CD14-positive monocyte (primary cell): Measurements from ENCODE around the gene CHST7. TPM values are rescaled to one million over a fixed set of nuclear protein-coding genes. Genes with fewer than 3 reads are reported as not detected.

Experiments
- DNase-seq, 3 donors: peaks; one replicate each; pipeline ENCODE4 v3.0.0-alpha.2; 2011 to 2022
- H2AFZ ChIP-seq: 2 replicates; pipeline ENCODE4 v1.6.0; 2012; ENCODE audit warnings: mild to moderate bottlenecking, low read depth, low read length, inconsistent platforms; ENCODE audit not compliant: insufficient read depth, poor library complexity, severe bottlenecking
- H3K27ac ChIP-seq, 2 donors: 1 replicate in 1 of 2; 2 replicates in 1 of 2; pipeline ENCODE4 v1.5.1; 2012 to 2013; ENCODE audit warnings: low read length in 2 of 2, control low read depth in 1 of 2, inconsistent platforms in 1 of 2, low read depth in 1 of 2, mild to moderate bottlenecking in 1 of 2
- H3K27me3 ChIP-seq, 2 donors: one replicate each; pipeline versions ENCODE4 v1.6.0 to v1.6.1; 2011 to 2013; ENCODE audit warnings: low read length in 2 of 2; ENCODE audit not compliant: control insufficient read depth in 2 of 2, insufficient read depth in 2 of 2
- H3K36me3 ChIP-seq, 2 donors: replicated peaks in 1 of 2; 1 replicate in 1 of 2; 2 replicates in 1 of 2; pipeline versions ENCODE4 v1.5.1 to v1.6.1; 2012 to 2013; ENCODE audit warnings: low read length in 2 of 2, control low read depth in 1 of 2, inconsistent platforms in 1 of 2, mild to moderate bottlenecking in 1 of 2; ENCODE audit not compliant: insufficient read depth in 2 of 2, control insufficient read depth in 1 of 2
- H3K4me1 ChIP-seq, 2 donors: 1 replicate in 1 of 2; 2 replicates in 1 of 2; pipeline versions ENCODE4 v1.5.1 to v1.6.1; 2012 to 2013; ENCODE audit warnings: low read length in 2 of 2, control low read depth in 1 of 2, inconsistent platforms in 1 of 2, mild to moderate bottlenecking in 1 of 2, moderate library complexity in 1 of 2; ENCODE audit not compliant: insufficient read depth in 2 of 2, control insufficient read depth in 1 of 2
- H3K4me2 ChIP-seq: replicated peaks from 2 replicates; pipeline ENCODE3; 2012; ENCODE audit warnings: low read length, moderate library complexity, mild to moderate bottlenecking; ENCODE audit not compliant: poor library complexity, severe bottlenecking; ENCODE audit errors: extremely low read depth
- H3K4me3 ChIP-seq, 3 experiments: fragments of 200-600 bp in 1 of 3; sonication (generic) in 1 of 3; replicated peaks in 1 of 3; 1 replicate in 2 of 3; 2 replicates in 1 of 3; pipeline ENCODE4 v1.5.1; 2011 to 2013; ENCODE audit warnings: low read length in 3 of 3, mild to moderate bottlenecking in 3 of 3, control low read depth in 2 of 3, low read depth in 2 of 3, inconsistent platforms in 1 of 3, moderate library complexity in 1 of 3
- H3K79me2 ChIP-seq: 2 replicates; pipeline ENCODE4 v1.6.0; 2012; ENCODE audit warnings: mild to moderate bottlenecking, control low read depth, inconsistent platforms, low read length, moderate library complexity; ENCODE audit not compliant: insufficient read depth
- H3K9ac ChIP-seq: 2 replicates; pipeline ENCODE4 v1.6.0; 2017; ENCODE audit warnings: low read length, mild to moderate bottlenecking; ENCODE audit not compliant: insufficient read depth, poor library complexity, severe bottlenecking
- H3K9me3 ChIP-seq, 2 donors: replicated peaks in 1 of 2; 1 replicate in 1 of 2; 2 replicates in 1 of 2; pipeline versions ENCODE4 v1.5.1 to v1.6.1; 2012 to 2013; ENCODE audit warnings: low read length in 2 of 2, control low read depth in 1 of 2; ENCODE audit not compliant: control insufficient read depth in 1 of 2, insufficient read depth in 1 of 2
- H4K20me1 ChIP-seq: 2 replicates; pipeline ENCODE4 v1.6.0; 2012; ENCODE audit warnings: mild to moderate bottlenecking, low read length, control low read depth, moderate library complexity; ENCODE audit not compliant: insufficient read depth
- H3K27ac Mint-ChIP-seq, 7 donors: one replicate each; pipeline ENCODE4 v1.8.0; 2020; ENCODE audit warnings: mild to moderate bottlenecking in 7 of 7, mixed read lengths in 7 of 7, moderate library complexity in 6 of 7, inconsistent platforms in 2 of 7
- H3K27me3 Mint-ChIP-seq, 3 donors: one replicate each; pipeline ENCODE4 v1.8.0; 2021 to 2022; ENCODE audit warnings: low read depth in 3 of 3, mild to moderate bottlenecking in 3 of 3, mixed read lengths in 3 of 3, moderate library complexity in 3 of 3, inconsistent platforms in 1 of 3
- H3K36me3 Mint-ChIP-seq, 2 donors: one replicate each; pipeline ENCODE4 v1.8.0; 2020; ENCODE audit warnings: mixed read lengths in 2 of 2, inconsistent platforms in 1 of 2, mild to moderate bottlenecking in 1 of 2
- H3K4me1 Mint-ChIP-seq: one replicate; pipeline ENCODE4 v1.8.0; 2020; ENCODE audit warnings: mild to moderate bottlenecking, mixed read lengths
- H3K4me3 Mint-ChIP-seq, 2 donors: one replicate each; pipeline ENCODE4 v1.8.0; 2020; ENCODE audit warnings: mild to moderate bottlenecking in 2 of 2, mixed read lengths in 2 of 2, moderate library complexity in 1 of 2
- H3K9me3 Mint-ChIP-seq, 7 donors: one replicate each; pipeline ENCODE4 v1.8.0; 2020 to 2022; ENCODE audit warnings: mixed read lengths in 7 of 7, mild to moderate bottlenecking in 6 of 7, moderate library complexity in 6 of 7, inconsistent platforms in 2 of 7
- WGBS: methylation state at CpG from one replicate; pipeline ENCODE4 v1.1.5; 2013; ENCODE audit warnings: missing lambda C conversion rate; ENCODE audit not compliant: insufficient coverage; 5-methylcytosine and 5-hydroxymethylcytosine counted together
- intact Hi-C, 2 donors: fragments of 100-400 bp; cut with micrococcal nuclease; formaldehyde crosslinking; loops; one replicate each; pipeline versions ENCODE4 v1.15.0 to v1.15.1; 2023
- polyA plus RNA-seq, 3 donors: library from polyadenylated mRNA; depleted of rRNA in 1 of 3; unstranded in 2 of 3; stranded (reverse) in 1 of 3; fragments of 300-500 nt in 2 of 3; fragments of >200 nt in 1 of 3; fragmentation: Illumina TruSeq in 2 of 3; gene quantifications; 1 replicate in 2 of 3; 2 replicates in 1 of 3; pipeline ENCODE4 v1.2.3, GENCODE V29; 2012 to 2021
- TF ChIP-seq, protein P1 (sequence below): fragments of 200-600 bp; IDR thresholded peaks from one replicate; pipeline ENCODE4 v1.8.0; 2022; ENCODE audit warnings: antibody characterized with exemption, mild to moderate bottlenecking

The CHST7 gene
- polyA plus RNA-seq, 3 donors = 6.6 to 19.2 (median 8.3) TPM

DNA sequence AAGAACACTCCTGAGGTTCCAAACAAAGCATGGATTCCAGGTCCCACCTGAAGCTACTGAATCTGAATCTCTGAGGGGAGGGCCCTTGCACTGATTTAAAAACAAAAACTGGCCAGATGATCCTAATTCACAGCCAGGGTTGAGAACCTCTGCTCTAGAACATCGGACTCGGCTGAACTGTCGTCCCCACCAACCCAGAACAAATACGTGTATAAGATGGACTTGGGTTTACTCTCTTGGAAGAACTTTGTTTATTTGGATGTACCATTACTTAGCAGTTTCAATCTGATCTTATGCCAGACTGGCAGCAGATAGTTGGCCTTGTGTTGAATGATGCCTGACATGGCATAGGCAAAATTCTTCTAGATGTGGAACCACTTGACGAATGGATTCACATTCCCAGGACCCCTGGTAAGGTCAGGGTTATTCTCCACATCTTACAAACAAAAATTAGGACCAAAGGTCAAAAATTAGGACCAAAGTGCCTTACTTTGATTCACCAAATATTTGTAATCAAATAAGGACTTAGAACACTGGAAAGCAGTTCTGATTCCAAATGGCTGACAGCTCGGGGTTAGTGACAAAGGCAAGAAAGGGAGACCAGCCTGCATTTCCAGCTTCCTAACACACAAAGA, 29.0 kb downstream of the CHST7 start:
- no peak for DNase-seq
- Mint-ChIP-seq H3K27ac (no peak overlapping the region), H3K36me3 (peaks cover 0 to 3% of the 10 kb centered on the region in 2 donors), H3K4me3 (no peak overlapping the region), H3K9me3 (no peaks in the 10 kb centered on the region), H3K27me3 (peaks cover 0 to 10% (median 0%) of the 10 kb centered on the region in 3 donors), H3K4me1 (peaks cover 3% of the 10 kb centered on the region)
- peaks cover 3% of the 10 kb centered on the region in 2 donors for H3K4me1 ChIP-seq
- H3K27me3 ChIP-seq = peaks cover 0 to 3% of the 10 kb centered on the region in 2 donors
- no peaks in the 10 kb centered on the region for H3K79me2 ChIP-seq
- no peaks in the 10 kb centered on the region for H3K36me3 ChIP-seq
- no peak overlapping the region for H3K9ac ChIP-seq
- TF ChIP-seq, protein P1, sequence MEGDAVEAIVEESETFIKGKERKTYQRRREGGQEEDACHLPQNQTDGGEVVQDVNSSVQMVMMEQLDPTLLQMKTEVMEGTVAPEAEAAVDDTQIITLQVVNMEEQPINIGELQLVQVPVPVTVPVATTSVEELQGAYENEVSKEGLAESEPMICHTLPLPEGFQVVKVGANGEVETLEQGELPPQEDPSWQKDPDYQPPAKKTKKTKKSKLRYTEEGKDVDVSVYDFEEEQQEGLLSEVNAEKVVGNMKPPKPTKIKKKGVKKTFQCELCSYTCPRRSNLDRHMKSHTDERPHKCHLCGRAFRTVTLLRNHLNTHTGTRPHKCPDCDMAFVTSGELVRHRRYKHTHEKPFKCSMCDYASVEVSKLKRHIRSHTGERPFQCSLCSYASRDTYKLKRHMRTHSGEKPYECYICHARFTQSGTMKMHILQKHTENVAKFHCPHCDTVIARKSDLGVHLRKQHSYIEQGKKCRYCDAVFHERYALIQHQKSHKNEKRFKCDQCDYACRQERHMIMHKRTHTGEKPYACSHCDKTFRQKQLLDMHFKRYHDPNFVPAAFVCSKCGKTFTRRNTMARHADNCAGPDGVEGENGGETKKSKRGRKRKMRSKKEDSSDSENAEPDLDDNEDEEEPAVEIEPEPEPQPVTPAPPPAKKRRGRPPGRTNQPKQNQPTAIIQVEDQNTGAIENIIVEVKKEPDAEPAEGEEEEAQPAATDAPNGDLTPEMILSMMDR = no peak
- no peak overlapping the region for H3K4me2 ChIP-seq
- no CpG with 5 or more reads among the region's 6 CpGs for WGBS
- intact Hi-C loops = no loop called here
- no peaks in the 10 kb centered on the region for H3K9me3 ChIP-seq
- H2AFZ ChIP-seq = no peak overlapping the region
- no peaks in the 10 kb centered on the region for H4K20me1 ChIP-seq
- H3K27ac ChIP-seq = no peak overlapping the region
- H3K4me3 ChIP-seq = no peak overlapping the region

DNA sequence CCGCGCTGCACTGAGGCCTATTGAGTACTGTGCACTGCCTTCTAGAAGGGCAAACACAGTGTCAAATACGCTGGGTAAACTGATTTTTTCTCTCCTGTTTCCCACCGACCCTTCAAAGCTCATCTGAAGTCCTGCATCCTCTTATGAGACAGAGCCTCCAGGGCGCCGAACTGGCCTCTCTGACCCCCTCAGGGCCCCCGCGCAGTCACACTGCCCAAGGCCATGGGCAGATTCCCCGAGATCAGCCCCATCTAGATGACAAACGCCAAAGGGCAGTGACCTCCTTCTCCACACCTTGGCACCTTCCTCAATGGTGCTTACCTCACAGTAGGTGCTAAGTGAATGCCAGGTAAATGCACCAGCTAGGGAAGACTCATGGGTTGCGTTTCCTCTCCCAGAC, 34.4 kb downstream of the CHST7 start:
- Histone ChIP-seq H2AFZ (no peak overlapping the region), H3K36me3 (no peaks in the 10 kb centered on the region), H3K27me3 (no peaks in the 10 kb centered on the region), H4K20me1 (no peaks in the 10 kb centered on the region), H3K4me1 (no peaks in the 10 kb centered on the region), H3K27ac (no peak overlapping the region), H3K4me3 (no peak overlapping the region), H3K79me2 (no peaks in the 10 kb centered on the region), H3K9ac (no peak overlapping the region), H3K9me3 (no peaks in the 10 kb centered on the region), H3K4me2 (no peak overlapping the region)
- Mint-ChIP-seq H3K4me1 (no peaks in the 10 kb centered on the region), H3K27ac (no peak overlapping the region), H3K36me3 (no peaks in the 10 kb centered on the region), H3K9me3 (no peaks in the 10 kb centered on the region), H3K4me3 (no peak overlapping the region), H3K27me3 (peaks cover 0 to 18% (median 0%) of the 10 kb centered on the region in 3 donors)
- no peak for DNase-seq
- 76% methylated on average over 10 of the region's 11 CpGs for WGBS
- TF ChIP-seq, protein P1 = no peak
- intact Hi-C loops = no loop called here
